ENCODE measurements around the gene LRMDA. TPM values are rescaled to one million over a fixed set of nuclear protein-coding genes. Genes with fewer than 3 reads are reported as not detected.

Gene LRMDA
- total RNA-seq, 2 experiments from 2014 or later = not detected

- Histone ChIP-seq H3K27ac (ENCODE audit: low read depth in 1 of 2, low read length in 2 of 2) (no peak overlapping the region), H3K36me3 (ENCODE audit: insufficient read depth, low read length) (no peaks in the 10 kb centered on the region), H3K4me1 (ENCODE audit: insufficient read depth, low read length) (no peaks in the 10 kb centered on the region), H3K4me3 (ENCODE audit: low read length) (no peak overlapping the region), H3K27me3 (ENCODE audit: control insufficient read depth in 1 of 2, insufficient read depth in 2 of 2, low read length in 2 of 2) (no peaks in the 10 kb centered on the region), H3K9me3 (ENCODE audit: control insufficient read depth in 1 of 2, insufficient read depth in 1 of 2, low read length in 2 of 2) (no peaks in the 10 kb centered on the region)
- no peak overlapping the region for H3K4me3 Mint-ChIP-seq
- POLR2A ChIA-PET = no interaction called here
- intact Hi-C loops (cut with DNase I, micrococcal nuclease) = no loop called here
- H3K27ac Mint-ChIP-seq = no peak overlapping the region
- ATAC-seq (ENCODE audit: poor library complexity) = no peak
- H3K4me1 Mint-ChIP-seq (ENCODE audit: low read depth) = no peaks in the 10 kb centered on the region
- H3K27me3 Mint-ChIP-seq = no peaks in the 10 kb centered on the region
- no peaks in the 10 kb centered on the region for H3K9me3 Mint-ChIP-seq
- CTCF ChIA-PET = no interaction called here
- no peaks in the 10 kb centered on the region for H3K36me3 Mint-ChIP-seq (ENCODE audit: low read depth)
- DNase-seq = no peak
- TF ChIP-seq, protein P1, sequence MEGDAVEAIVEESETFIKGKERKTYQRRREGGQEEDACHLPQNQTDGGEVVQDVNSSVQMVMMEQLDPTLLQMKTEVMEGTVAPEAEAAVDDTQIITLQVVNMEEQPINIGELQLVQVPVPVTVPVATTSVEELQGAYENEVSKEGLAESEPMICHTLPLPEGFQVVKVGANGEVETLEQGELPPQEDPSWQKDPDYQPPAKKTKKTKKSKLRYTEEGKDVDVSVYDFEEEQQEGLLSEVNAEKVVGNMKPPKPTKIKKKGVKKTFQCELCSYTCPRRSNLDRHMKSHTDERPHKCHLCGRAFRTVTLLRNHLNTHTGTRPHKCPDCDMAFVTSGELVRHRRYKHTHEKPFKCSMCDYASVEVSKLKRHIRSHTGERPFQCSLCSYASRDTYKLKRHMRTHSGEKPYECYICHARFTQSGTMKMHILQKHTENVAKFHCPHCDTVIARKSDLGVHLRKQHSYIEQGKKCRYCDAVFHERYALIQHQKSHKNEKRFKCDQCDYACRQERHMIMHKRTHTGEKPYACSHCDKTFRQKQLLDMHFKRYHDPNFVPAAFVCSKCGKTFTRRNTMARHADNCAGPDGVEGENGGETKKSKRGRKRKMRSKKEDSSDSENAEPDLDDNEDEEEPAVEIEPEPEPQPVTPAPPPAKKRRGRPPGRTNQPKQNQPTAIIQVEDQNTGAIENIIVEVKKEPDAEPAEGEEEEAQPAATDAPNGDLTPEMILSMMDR (IDR thresholded peaks at IDR 0.05) = no peak
Measured at GRCh38 chr10:76188216-76188615, 756.8 kb downstream of the LRMDA start.

- Histone ChIP-seq H3K4me1 (ENCODE audit: insufficient read depth, low read length) (no peaks in the 10 kb centered on the region), H3K9me3 (ENCODE audit: control insufficient read depth in 1 of 2, insufficient read depth in 1 of 2, low read length in 2 of 2) (no peaks in the 10 kb centered on the region), H3K4me3 (ENCODE audit: low read length) (no peak overlapping the region), H3K36me3 (ENCODE audit: insufficient read depth, low read length) (no peaks in the 10 kb centered on the region), H3K27ac (ENCODE audit: low read depth in 1 of 2, low read length in 2 of 2) (no peak overlapping the region), H3K27me3 (ENCODE audit: control insufficient read depth in 1 of 2, insufficient read depth in 2 of 2, low read length in 2 of 2) (no peaks in the 10 kb centered on the region)
- no peak for DNase-seq
- Mint-ChIP-seq H3K36me3 (ENCODE audit: low read depth) (no peaks in the 10 kb centered on the region), H3K27ac (no peak overlapping the region), H3K27me3 (no peaks in the 10 kb centered on the region), H3K9me3 (no peaks in the 10 kb centered on the region), H3K4me1 (ENCODE audit: low read depth) (no peaks in the 10 kb centered on the region), H3K4me3 (no peak overlapping the region)
- CTCF ChIA-PET = no interaction called here
- POLR2A ChIA-PET = no interaction called here
- intact Hi-C loops (cut with DNase I, micrococcal nuclease) = no loop called here
- TF ChIP-seq, protein P1 (IDR thresholded peaks at IDR 0.05) = no peak
- no peak for ATAC-seq (ENCODE audit: poor library complexity)
Measured at GRCh38 chr10:76190634-76191270, 759.3 kb downstream of the LRMDA start.

- Histone ChIP-seq H3K4me1 (ENCODE audit: insufficient read depth, low read length) (no peaks in the 10 kb centered on the region), H3K27me3 (ENCODE audit: control insufficient read depth in 1 of 2, insufficient read depth in 2 of 2, low read length in 2 of 2) (no peaks in the 10 kb centered on the region), H3K9me3 (ENCODE audit: control insufficient read depth in 1 of 2, insufficient read depth in 1 of 2, low read length in 2 of 2) (no peaks in the 10 kb centered on the region), H3K4me3 (ENCODE audit: low read length) (no peak overlapping the region), H3K36me3 (ENCODE audit: insufficient read depth, low read length) (no peaks in the 10 kb centered on the region), H3K27ac (ENCODE audit: low read depth in 1 of 2, low read length in 2 of 2) (no peak overlapping the region)
- Mint-ChIP-seq H3K9me3 (no peaks in the 10 kb centered on the region), H3K27me3 (no peaks in the 10 kb centered on the region), H3K4me1 (ENCODE audit: low read depth) (no peaks in the 10 kb centered on the region), H3K4me3 (no peak overlapping the region), H3K36me3 (ENCODE audit: low read depth) (no peaks in the 10 kb centered on the region), H3K27ac (no peak overlapping the region)
- ChIA-PET CTCF (no interaction called here), POLR2A (no interaction called here)
- intact Hi-C loops (cut with DNase I, micrococcal nuclease) = no loop called here
- TF ChIP-seq, protein P1 (IDR thresholded peaks at IDR 0.05) = no peak
- DNase-seq = no peak
- no peak for ATAC-seq (ENCODE audit: poor library complexity)
Measured at GRCh38 chr10:76191336-76191735, 759.9 kb downstream of the LRMDA start.
